Measurements from ENCODE around the gene SETD7. TPM values are rescaled to one million over a fixed set of nuclear protein-coding genes. Genes with fewer than 3 reads are reported as not detected.

SETD7 gene
- total and polyA plus RNA-seq, 2 donors (not counting 3 experiments of a cell fraction or from before 2014, with no cell fraction given): 18.8 to 39.9 TPM

DNA sequence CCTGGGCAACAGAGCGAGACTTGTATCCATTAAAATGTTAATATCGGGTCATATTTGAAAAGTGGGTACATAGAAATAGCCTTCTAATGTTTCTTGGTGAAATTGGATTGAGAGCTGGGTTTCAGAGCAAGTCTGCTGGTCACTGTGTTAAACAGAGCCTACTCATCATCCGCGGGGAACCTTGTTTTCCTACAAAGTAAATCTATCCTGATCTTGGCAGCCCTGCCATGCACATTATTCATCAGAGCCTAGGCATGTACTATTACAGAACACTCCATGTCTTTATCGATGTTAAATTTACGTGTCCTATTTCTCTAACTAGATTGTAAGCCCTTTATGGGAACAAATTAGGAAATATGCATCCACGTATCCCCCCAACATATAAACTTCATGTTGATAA, 18.7 kb downstream of the SETD7 start:
- dilution Hi-C loops (cut with MboI; ENCODE audit: extremely low pct_ligation_motif_present, low sequenced_read_pairs) (no loop called here), intact Hi-C loops (cut with micrococcal nuclease) (no loop called here)
- FAIRE-seq: no peak
- Histone ChIP-seq H3K9me3 (replicated peaks; ENCODE audit: control insufficient read depth, insufficient read depth, low read length) (no peaks in the 10 kb centered on the region), H3K4me1 (ENCODE audit: control insufficient read depth, extremely low read depth, insufficient read depth, low read length) (no peaks in the 10 kb centered on the region), H3K27me3 (ENCODE audit: control insufficient read depth in 2 of 2, insufficient read depth in 2 of 2, low read length in 2 of 2) (no peaks in the 10 kb centered on the region), H3K79me2 (ENCODE audit: control insufficient read depth, insufficient read depth, low read length) (peaks cover 32% of the 10 kb centered on the region), H2AFZ (ENCODE audit: low read depth, low read length) (no peak overlapping the region), H3K9ac (replicated peaks; ENCODE audit: extremely low read depth, insufficient read depth, low read length) (no peak overlapping the region), H3K4me2 (ENCODE audit: insufficient read depth, low read length) (no peak overlapping the region), H3K27ac (ENCODE audit: insufficient read depth, low read depth, low read length) (no peak overlapping the region), H3K4me3 (replicated peaks in 1 of 3; ENCODE audit: insufficient read depth in 1 of 3, low read depth in 1 of 3, low read length in 3 of 3) (no peak overlapping the region), H4K20me1 (replicated peaks; ENCODE audit: control insufficient read depth, extremely low read depth, insufficient read depth, low read length) (peaks cover 2% of the 10 kb centered on the region), H3K36me3 (ENCODE audit: control insufficient read depth in 2 of 2, extremely low read depth in 1 of 2, insufficient read depth in 2 of 2, low read length in 2 of 2) (peaks cover 6% of the 10 kb centered on the region in 2 experiments), H3K9me1 (replicated peaks; ENCODE audit: control insufficient read depth, extremely low read depth, insufficient read depth, low read length) (no peaks in the 10 kb centered on the region)
- no peak for TF ChIP-seq MAX (IDR thresholded peaks at IDR 0.05; ENCODE audit: insufficient read depth, insufficient read length)
- TF ChIP-seq GATA2 (IDR thresholded peaks at IDR 0.05; ENCODE audit: insufficient read depth, insufficient read length, low read depth, low read length): no peak
- no peak for TF ChIP-seq POLR2A (IDR thresholded peaks at IDR 0.05; ENCODE audit: low read depth, low read length)
- no peak for TF ChIP-seq FOS (IDR thresholded peaks at IDR 0.05; ENCODE audit: borderline replicate concordance, insufficient read depth, low read length)
- TF ChIP-seq CTCF (IDR thresholded peaks at IDR 0.05; ENCODE audit: extremely low read depth in 1 of 2, insufficient read depth in 1 of 2, low read depth in 1 of 2, low read length in 2 of 2): no peak
- no peak for TF ChIP-seq POLR2AphosphoS5 (IDR thresholded peaks at IDR 0.05; ENCODE audit: insufficient read depth, low read depth, low read length)
- TF ChIP-seq JUN (IDR thresholded peaks at IDR 0.05; ENCODE audit: borderline replicate concordance, insufficient read depth, insufficient read length, low read depth): no peak
- no peak for TF ChIP-seq EZH2 (IDR thresholded peaks at IDR 0.05; ENCODE audit: borderline replicate concordance, low read depth, low read length, severe bottlenecking)
- no peak for TF ChIP-seq MYC (IDR thresholded peaks at IDR 0.05; ENCODE audit: low read depth, low read length)
- DNase-seq (ENCODE audit: low read depth, low spot score): no peak
- POLR2A ChIA-PET: no interaction called here
- BruUV-seq (replicated peaks): no TSS peak
- CTCF ChIA-PET: no interaction called here

All from endothelial cell of umbilical vein (primary cell).